Right ventricle myocardium superior (tissue), 1 donor: Measurements from ENCODE around the gene TUBB4A. TPM values are rescaled to one million over a fixed set of nuclear protein-coding genes. Genes with fewer than 3 reads are reported as not detected.

ENCODE experiments used
- ATAC-seq: fragments of 200-7000 bp; cut with Tn5 transposase; one replicate; pipeline ENCODE4 v1.9.1; 2020; ENCODE audit warnings: mild to moderate bottlenecking; ENCODE audit not compliant: poor library complexity
- DNase-seq: peaks from one replicate; pipeline ENCODE4 v3.0.0-alpha.2; 2020
- intact Hi-C: fragments of 100-400 bp; cut with DNase I; formaldehyde crosslinking; loops from one replicate; pipeline ENCODE4 v1.11.2; 2022
- total RNA-seq: library from RNA; stranded (reverse); fragmentation: NEBNext Ultra II Directional; extraction: Animal tissue kit (Norgen Biotek cat#: 25700); gene quantifications from one replicate; pipeline ENCODE4 v1.2.1, GENCODE V29; 2021
- donor health status: DM: no; HTN: yes; CAD: no; lungs with severe emphysema.

Gene TUBB4A
- total RNA-seq, 1 donor from 2014 or later, result 10.8 TPM

- ATAC-seq (no peak), DNase-seq (no peak)
- intact Hi-C loops, result no loop called here
These were observed 25.1 kb downstream of the TUBB4A start for GRCh38 chr19:6476896-6477431.

- ATAC-seq, result peak; percentile 77
- intact Hi-C loops, result no loop called here
- peak; percentile 66 for DNase-seq
These were observed 25.8 kb downstream of the TUBB4A start for GRCh38 chr19:6476155-6476895.

GRCh38 chr19:6475321-6476108 is 26.6 kb downstream of the TUBB4A start:
- ATAC-seq (no peak), DNase-seq (no peak)
- intact Hi-C loops, result no loop called here

- intact Hi-C loops, result no loop called here
- ATAC-seq (no peak), DNase-seq (no peak)
These were observed 28.5 kb downstream of the TUBB4A start for GRCh38 chr19:6473647-6474046.

GRCh38 chr19:6472713-6473112 is 29.4 kb downstream of the TUBB4A start:
- no peak for DNase-seq
- intact Hi-C loops, result no loop called here
- no peak for ATAC-seq

- intact Hi-C loops, result no loop called here
These were observed 31.0 kb downstream of the TUBB4A start for GRCh38 chr19:6471076-6471475.

GRCh38 chr19:6470173-6470572 is 31.9 kb downstream of the TUBB4A start:
- intact Hi-C loops, result no loop called here
- ATAC-seq (no peak), DNase-seq (no peak)

More at GRCh38 chr19:6471076-6471475, 31.0 kb downstream of the TUBB4A start:
- ATAC-seq (no peak), DNase-seq (no peak)

- intact Hi-C loops, result no loop called here
- ATAC-seq, result no peak
- no peak for DNase-seq
These were observed 34.7 kb downstream of the TUBB4A start for GRCh38 chr19:6467384-6467783.

GRCh38 chr19:6466526-6467248 is 35.4 kb downstream of the TUBB4A start:
- intact Hi-C loops, result no loop called here
- ATAC-seq (no peak), DNase-seq (no peak)

- DNase-seq, result no peak
- intact Hi-C loops, result no loop called here
- no peak for ATAC-seq
These were observed 36.4 kb downstream of the TUBB4A start for GRCh38 chr19:6465663-6466062.

GRCh38 chr19:6465006-6465405 is 37.1 kb downstream of the TUBB4A start:
- ATAC-seq (no peak), DNase-seq (no peak)
- intact Hi-C loops, result no loop called here

GRCh38 chr19:6464070-6464873 is 37.8 kb downstream of the TUBB4A start, which contains the start of gene CRB3:
Gene CRB3, plus strand, starts transcription at chr19:6464271. Its CDS starts 431 bp downstream, at chr19:6464702.
- ATAC-seq, result no peak
- intact Hi-C loops, result no loop called here
- no peak for DNase-seq

GRCh38 chr19:6460099-6460884 is 41.8 kb downstream of the TUBB4A start:
- intact Hi-C loops, result no loop called here
- DNase-seq (peak; percentile 97), ATAC-seq (peak; percentile 97)

- intact Hi-C loops, result loop anchor here (5.0 kb wide), 1 partner anchor 67 kb away; the partner anchor contains the start of gene GTF2F1
- peak; percentile 77 for DNase-seq
- peak; percentile 85 for ATAC-seq
These were observed 42.6 kb downstream of the TUBB4A start, which contains the start of gene SLC25A23 for GRCh38 chr19:6459262-6460098. Gene SLC25A23, minus strand, starts transcription at chr19:6459792. Its CDS starts 164 bp downstream, at chr19:6459628.

- ATAC-seq (no peak), DNase-seq (no peak)
- intact Hi-C loops, result loop anchor here (5.0 kb wide), 1 partner anchor 66 kb away; the partner anchor contains the start of gene GTF2F1
These were observed 43.3 kb downstream of the TUBB4A start for GRCh38 chr19:6458695-6459261.
